ENCODE measurements around the gene SIRT6.

The SIRT6 gene

DNA sequence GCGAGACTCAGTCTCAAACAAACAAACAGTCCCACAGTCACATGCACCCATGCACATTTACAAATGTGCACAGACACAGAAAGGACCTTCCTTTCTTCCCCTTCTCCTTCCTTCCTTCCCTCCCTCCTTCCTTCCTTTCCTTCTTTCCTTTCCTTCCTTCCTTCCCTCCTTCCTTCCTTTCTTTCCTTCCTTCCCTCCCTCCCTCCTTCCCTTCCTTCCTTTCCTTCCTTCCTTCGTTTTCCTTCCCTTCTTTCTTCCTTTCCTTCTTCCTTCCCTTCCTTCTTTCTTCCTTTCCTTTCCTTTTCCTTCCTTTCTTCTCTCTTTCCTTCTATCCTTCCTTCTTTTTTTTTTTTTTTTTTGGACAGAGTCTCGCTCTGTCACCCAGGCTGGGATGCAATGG is 30.8 kb upstream of the SIRT6 start:
- Histone ChIP-seq H3K27me3 (ENCODE audit: insufficient read depth, insufficient read length) (no peaks in the 10 kb centered on the region), H3K4me1 (ENCODE audit: insufficient read depth, insufficient read length) (peaks cover 14% of the 10 kb centered on the region), H3K36me3 (ENCODE audit: insufficient read depth, insufficient read length, low read length) (no peaks in the 10 kb centered on the region), H3K4me3 (ENCODE audit: insufficient read length, low read depth) (no peak overlapping the region), H3K9ac (ENCODE audit: insufficient read length, low read depth) (no peak overlapping the region), H3K9me3 (ENCODE audit: insufficient read depth, low read length) (peaks cover 8% of the 10 kb centered on the region; the same call in 1 of the 2 replicates)
- TF ChIP-seq YY1 (IDR thresholded peaks at IDR 0.05; ENCODE audit: insufficient read depth, insufficient read length) (no peak), SUZ12 (IDR thresholded peaks at IDR 0.05; ENCODE audit: extremely low read depth, insufficient read depth, insufficient read length) (no peak), ZNF274 (IDR thresholded peaks at IDR 0.05; ENCODE audit: low read depth, low read length) (no peak)
- DNase-seq (ENCODE audit: low read depth, low spot score): no peak

DNA sequence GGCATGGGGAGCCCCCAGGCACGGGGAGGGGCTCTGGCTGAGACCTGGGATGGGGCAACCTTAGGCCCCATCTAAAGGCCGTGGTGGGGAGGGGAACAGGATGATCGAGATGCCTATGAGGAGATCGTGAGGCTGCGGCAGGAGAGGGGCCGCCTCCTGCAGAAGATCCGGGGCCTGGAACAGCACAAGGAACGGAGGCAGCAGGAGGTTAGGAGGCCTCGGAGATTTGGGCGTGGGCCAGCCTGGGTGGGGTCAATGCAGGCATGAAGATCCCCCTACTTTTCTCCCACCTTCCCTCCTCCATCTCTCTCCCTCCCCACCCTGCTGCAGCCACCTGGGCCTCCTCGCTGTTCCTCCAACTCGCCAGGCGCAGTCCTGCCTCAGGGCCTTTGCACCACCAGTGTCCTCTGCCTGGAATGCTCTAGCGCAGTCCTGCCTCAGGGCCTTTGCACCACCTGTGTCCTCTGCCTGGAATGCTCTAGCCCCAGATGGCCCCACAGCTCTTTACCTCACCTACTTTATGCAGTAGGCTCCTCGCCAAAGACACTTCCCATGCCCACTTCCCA is 27.9 kb upstream of the SIRT6 start:
- H3K9me3 ChIP-seq (ENCODE audit: insufficient read depth, low read length): no peaks in the 10 kb centered on the region
- peaks cover 16% of the 10 kb centered on the region for H3K4me1 ChIP-seq (ENCODE audit: insufficient read depth, insufficient read length)
- no peaks in the 10 kb centered on the region for H3K36me3 ChIP-seq (ENCODE audit: insufficient read depth, insufficient read length, low read length)
- H3K4me3 ChIP-seq (ENCODE audit: insufficient read length, low read depth): no peak overlapping the region
- no peak for TF ChIP-seq SUZ12 (IDR thresholded peaks at IDR 0.05; ENCODE audit: extremely low read depth, insufficient read depth, insufficient read length)
- no peak for TF ChIP-seq ZNF274 (IDR thresholded peaks at IDR 0.05; ENCODE audit: low read depth, low read length)
- no peak for TF ChIP-seq YY1 (IDR thresholded peaks at IDR 0.05; ENCODE audit: insufficient read depth, insufficient read length)
- no peaks in the 10 kb centered on the region for H3K27me3 ChIP-seq (ENCODE audit: insufficient read depth, insufficient read length)
- no peak overlapping the region for H3K9ac ChIP-seq (ENCODE audit: insufficient read length, low read depth)
- no peak for DNase-seq (ENCODE audit: low read depth, low spot score)

DNA sequence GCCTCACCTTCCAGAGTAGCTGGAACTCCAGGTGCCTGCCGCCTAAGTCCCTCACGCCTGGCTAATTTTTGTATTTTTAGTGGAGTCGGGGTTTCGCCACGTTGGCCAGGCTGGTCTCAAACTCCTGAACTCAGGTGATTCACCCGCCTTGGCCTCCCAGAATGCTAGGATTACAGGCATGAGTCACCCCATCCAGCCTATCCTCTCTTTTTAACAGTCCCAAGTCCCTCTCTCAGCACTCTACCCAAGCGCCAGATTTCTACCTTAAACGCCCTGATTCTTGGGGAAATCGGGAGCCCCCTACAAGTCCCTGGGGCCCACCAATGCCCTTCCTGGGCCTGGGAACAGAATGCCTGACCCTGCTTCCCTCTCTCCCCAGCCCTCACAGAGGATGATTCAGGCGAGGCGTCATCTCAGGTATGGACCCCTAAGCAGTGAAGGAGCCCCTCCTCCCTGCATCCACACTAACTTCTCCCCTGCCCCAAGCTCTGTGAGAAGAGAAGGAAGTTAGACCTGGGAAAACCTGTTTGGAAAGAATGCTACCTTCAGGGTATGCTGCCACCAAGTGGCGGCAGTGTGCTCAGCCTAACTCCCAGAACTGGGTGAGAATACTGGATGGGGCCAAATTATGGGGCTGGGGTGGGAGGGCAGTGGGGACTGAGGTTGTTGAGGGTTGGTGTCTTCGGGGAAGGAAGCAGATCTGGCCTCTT is 26.2 kb upstream of the SIRT6 start:
- TF ChIP-seq SUZ12 (IDR thresholded peaks at IDR 0.05; ENCODE audit: extremely low read depth, insufficient read depth, insufficient read length): no peak
- Histone ChIP-seq H3K27me3 (ENCODE audit: insufficient read depth, insufficient read length) (no peaks in the 10 kb centered on the region), H3K9ac (ENCODE audit: insufficient read length, low read depth) (no peak overlapping the region), H3K4me3 (ENCODE audit: insufficient read length, low read depth) (no peak overlapping the region), H3K4me1 (ENCODE audit: insufficient read depth, insufficient read length) (peaks cover 17% of the 10 kb centered on the region), H3K9me3 (ENCODE audit: insufficient read depth, low read length) (no peaks in the 10 kb centered on the region), H3K36me3 (ENCODE audit: insufficient read depth, insufficient read length, low read length) (no peaks in the 10 kb centered on the region)
- DNase-seq (ENCODE audit: low read depth, low spot score): peak; percentile 47

DNA sequence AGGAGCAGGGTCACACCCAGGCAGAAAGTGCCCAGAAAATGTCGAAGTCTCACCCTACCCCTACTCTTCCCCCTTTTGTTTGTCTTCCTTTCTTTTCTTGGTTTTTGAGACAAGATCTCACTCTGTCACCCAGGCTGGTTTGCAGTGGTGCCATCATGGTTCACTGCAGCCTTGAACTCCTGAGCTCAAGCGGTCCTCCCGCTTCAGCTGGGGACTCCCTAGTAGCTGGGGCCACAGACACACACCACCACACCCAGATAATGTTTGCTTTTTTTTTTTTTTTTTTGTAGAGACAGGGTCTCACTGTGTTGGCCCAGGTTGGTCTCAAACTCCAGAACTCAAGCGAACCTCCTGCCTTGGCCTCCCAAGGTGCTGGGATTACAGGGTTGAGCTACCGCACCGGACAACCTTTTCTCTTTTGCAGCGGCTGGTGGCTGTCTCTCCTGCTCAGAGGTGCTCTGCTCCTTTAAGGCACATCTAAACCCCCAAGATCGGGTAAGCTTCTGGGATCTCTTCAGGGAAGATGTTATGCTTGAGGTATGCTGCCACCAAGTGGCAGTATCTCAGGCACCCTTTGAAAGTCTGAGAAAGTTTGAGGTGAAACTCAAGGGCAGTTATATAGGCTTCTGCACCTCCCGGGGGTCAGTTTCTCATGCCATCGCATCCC is 24.6 kb upstream of the SIRT6 start:
- Histone ChIP-seq H3K27me3 (ENCODE audit: insufficient read depth, insufficient read length) (no peaks in the 10 kb centered on the region), H3K9me3 (ENCODE audit: insufficient read depth, low read length) (no peaks in the 10 kb centered on the region), H3K9ac (ENCODE audit: insufficient read length, low read depth) (peak overlapping the region; percentile 46), H3K4me3 (ENCODE audit: insufficient read length, low read depth) (no peak overlapping the region), H3K4me1 (ENCODE audit: insufficient read depth, insufficient read length) (peaks cover 14% of the 10 kb centered on the region), H3K36me3 (ENCODE audit: insufficient read depth, insufficient read length, low read length) (no peaks in the 10 kb centered on the region)
- no peak for DNase-seq (ENCODE audit: low read depth, low spot score)
- TF ChIP-seq YY1 (IDR thresholded peaks at IDR 0.05; ENCODE audit: insufficient read depth, insufficient read length): no peak
- no peak for TF ChIP-seq ZNF274 (IDR thresholded peaks at IDR 0.05; ENCODE audit: low read depth, low read length)
- TF ChIP-seq SUZ12 (IDR thresholded peaks at IDR 0.05; ENCODE audit: extremely low read depth, insufficient read depth, insufficient read length): no peak

DNA sequence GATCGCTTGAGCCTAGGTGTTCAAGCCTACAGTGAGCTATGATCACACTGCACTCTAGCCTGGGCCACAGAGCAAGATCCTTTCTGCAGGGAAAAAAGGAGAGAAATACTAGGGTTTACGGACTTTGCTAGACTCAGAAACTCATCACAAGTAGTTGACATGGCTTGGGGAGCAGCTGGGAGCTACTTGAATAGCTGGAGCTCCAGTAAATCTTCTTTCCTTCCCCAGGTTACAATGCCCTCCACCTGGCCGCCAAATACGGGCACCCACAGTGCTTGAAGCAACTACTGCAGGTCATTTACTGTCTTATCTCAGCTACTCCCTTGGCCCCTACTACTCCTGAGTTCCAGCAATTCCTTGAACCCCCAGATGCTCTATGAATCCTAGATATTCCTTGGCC is 19.4 kb upstream of the SIRT6 start:
- Histone ChIP-seq H3K4me1 (ENCODE audit: insufficient read depth, insufficient read length) (peaks cover 5% of the 10 kb centered on the region), H3K27me3 (ENCODE audit: insufficient read depth, insufficient read length) (peaks cover 12% of the 10 kb centered on the region), H3K36me3 (ENCODE audit: insufficient read depth, insufficient read length, low read length) (no peaks in the 10 kb centered on the region), H3K4me3 (ENCODE audit: insufficient read length, low read depth) (no peak overlapping the region), H3K9ac (ENCODE audit: insufficient read length, low read depth) (no peak overlapping the region), H3K9me3 (ENCODE audit: insufficient read depth, low read length) (no peaks in the 10 kb centered on the region)
- DNase-seq (ENCODE audit: low read depth, low spot score): no peak
- TF ChIP-seq SUZ12 (IDR thresholded peaks at IDR 0.05; ENCODE audit: extremely low read depth, insufficient read depth, insufficient read length) (no peak), ZNF274 (IDR thresholded peaks at IDR 0.05; ENCODE audit: low read depth, low read length) (no peak), YY1 (IDR thresholded peaks at IDR 0.05; ENCODE audit: insufficient read depth, insufficient read length) (no peak)

DNA sequence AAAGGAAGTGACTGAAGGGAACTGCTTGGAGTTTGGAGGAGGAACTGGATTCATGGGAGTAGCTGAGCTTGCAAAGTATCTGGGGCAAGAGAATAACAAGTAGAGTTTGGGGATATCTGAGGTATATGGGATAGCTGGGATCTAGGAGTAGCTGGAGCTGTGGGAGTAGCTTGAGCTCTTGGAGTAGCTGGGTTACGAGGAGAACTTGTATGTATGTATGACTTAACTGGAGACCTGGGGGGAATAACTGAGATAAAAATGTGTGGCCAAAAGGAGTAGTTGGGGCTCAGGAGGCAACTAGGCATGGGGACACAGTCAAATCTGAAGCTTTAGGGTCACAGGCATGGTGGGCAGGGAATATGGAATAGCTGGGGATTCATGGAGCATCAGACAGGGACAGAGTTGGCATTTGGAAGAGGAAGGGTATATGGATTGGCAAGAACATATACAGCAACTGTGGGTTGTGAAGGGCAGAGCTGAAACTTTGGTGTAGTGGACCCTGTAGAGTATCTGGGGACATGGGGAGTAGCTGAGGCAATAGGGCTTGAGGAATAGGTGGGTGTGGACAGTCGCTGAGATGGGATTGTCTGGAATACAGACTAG is 18.7 kb upstream of the SIRT6 start:
- Histone ChIP-seq H3K9ac (ENCODE audit: insufficient read length, low read depth) (no peak overlapping the region), H3K27me3 (ENCODE audit: insufficient read depth, insufficient read length) (peaks cover 12% of the 10 kb centered on the region)
- TF ChIP-seq SUZ12 (IDR thresholded peaks at IDR 0.05; ENCODE audit: extremely low read depth, insufficient read depth, insufficient read length): no peak
- TF ChIP-seq ZNF274 (IDR thresholded peaks at IDR 0.05; ENCODE audit: low read depth, low read length): no peak
- no peak for TF ChIP-seq YY1 (IDR thresholded peaks at IDR 0.05; ENCODE audit: insufficient read depth, insufficient read length)

DNA sequence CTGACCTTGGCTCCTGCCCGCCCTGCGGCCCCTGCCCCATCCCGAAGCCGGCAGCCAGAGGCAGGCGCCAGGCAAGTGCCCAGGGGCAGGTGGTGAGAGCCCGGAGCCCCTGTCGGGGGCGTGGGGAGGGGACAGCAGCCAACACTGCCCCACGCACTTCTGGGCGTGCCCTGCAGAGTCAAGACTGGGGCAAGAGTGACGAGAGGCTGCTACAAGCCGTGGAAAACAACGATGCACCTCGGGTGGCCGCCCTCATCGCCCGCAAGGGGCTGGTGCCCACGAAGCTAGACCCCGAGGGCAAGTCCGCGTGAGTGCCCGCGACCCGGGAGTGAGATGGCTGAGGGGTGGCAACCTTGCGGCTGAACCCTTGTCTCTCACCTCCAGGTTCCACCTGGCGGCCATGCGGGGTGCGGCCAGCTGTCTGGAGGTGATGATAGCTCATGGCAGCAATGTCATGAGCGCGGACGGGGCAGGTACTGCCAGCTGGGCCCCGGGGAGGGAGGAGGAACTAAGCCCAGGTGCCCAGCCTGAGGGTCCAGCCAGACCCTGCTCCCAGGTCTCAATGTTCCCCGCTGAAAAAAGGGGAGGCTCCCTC is 17.4 kb upstream of the SIRT6 start:
- TF ChIP-seq SUZ12 (IDR thresholded peaks at IDR 0.05; ENCODE audit: extremely low read depth, insufficient read depth, insufficient read length) (no peak), YY1 (IDR thresholded peaks at IDR 0.05; ENCODE audit: insufficient read depth, insufficient read length) (no peak), ZNF274 (IDR thresholded peaks at IDR 0.05; ENCODE audit: low read depth, low read length) (no peak)
- no peaks in the 10 kb centered on the region for H3K9me3 ChIP-seq (ENCODE audit: insufficient read depth, low read length)
- peaks cover 3% of the 10 kb centered on the region for H3K4me1 ChIP-seq (ENCODE audit: insufficient read depth, insufficient read length)
- no peak for DNase-seq (ENCODE audit: low read depth, low spot score)
- H3K27me3 ChIP-seq (ENCODE audit: insufficient read depth, insufficient read length): peaks cover 12% of the 10 kb centered on the region
- H3K4me3 ChIP-seq (ENCODE audit: insufficient read length, low read depth): no peak overlapping the region
- peak overlapping the region; percentile 47 for H3K9ac ChIP-seq (ENCODE audit: insufficient read length, low read depth)
- no peaks in the 10 kb centered on the region for H3K36me3 ChIP-seq (ENCODE audit: insufficient read depth, insufficient read length, low read length)

More for the DNA sequence above, 18.7 kb upstream of the SIRT6 start:
- DNase-seq (ENCODE audit: low read depth, low spot score): no peak
- Histone ChIP-seq H3K4me1 (ENCODE audit: insufficient read depth, insufficient read length) (peaks cover 5% of the 10 kb centered on the region), H3K36me3 (ENCODE audit: insufficient read depth, insufficient read length, low read length) (no peaks in the 10 kb centered on the region), H3K4me3 (ENCODE audit: insufficient read length, low read depth) (no peak overlapping the region), H3K9me3 (ENCODE audit: insufficient read depth, low read length) (no peaks in the 10 kb centered on the region)
